Kidney glomerular epithelial cell (primary cell): ENCODE results near the gene SYMPK.

Experiments
- DNase-seq: peaks from one replicate; lab custom pipeline; 2025; lab: John Stamatoyannopoulos, UW

SYMPK gene

DNA sequence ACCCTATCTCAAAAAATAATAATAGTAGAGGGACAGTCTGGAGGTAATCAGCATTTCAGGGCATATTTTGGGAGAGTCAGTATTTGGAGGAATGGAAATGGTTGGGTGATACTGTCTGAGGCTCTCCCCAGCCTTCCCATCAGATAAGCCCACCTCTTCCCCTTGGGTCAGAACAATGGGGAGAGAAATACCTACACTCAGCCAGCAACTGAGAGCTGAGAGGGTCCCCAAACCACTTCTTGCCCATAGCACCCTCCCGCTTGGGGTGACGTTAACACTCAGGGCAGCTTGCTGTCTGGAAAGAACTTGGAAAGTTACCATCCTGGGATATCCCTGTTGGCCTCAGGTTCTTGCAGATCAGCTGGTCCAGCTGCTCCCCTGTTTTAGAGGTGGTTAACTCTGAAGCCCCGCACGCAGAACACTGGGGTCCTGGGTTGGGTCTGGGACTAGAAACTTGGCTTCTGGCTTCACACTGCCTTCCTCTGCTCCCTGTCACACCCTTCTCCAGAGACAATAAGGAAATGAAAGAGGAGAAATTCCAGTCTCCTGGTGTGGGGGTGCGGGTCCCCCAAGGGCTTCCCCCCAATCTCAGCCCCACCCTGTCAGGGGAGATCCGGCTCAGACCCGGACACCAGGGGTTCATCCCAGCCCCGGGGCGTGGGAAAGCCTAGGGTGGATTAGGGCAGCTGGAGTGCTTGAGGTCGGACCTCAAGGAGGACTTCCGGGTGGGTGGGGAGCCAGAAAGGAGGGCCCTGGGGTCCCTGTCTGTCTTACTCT, 3.6 kb upstream of the SYMPK start:
- DNase-seq, result no peak

DNA sequence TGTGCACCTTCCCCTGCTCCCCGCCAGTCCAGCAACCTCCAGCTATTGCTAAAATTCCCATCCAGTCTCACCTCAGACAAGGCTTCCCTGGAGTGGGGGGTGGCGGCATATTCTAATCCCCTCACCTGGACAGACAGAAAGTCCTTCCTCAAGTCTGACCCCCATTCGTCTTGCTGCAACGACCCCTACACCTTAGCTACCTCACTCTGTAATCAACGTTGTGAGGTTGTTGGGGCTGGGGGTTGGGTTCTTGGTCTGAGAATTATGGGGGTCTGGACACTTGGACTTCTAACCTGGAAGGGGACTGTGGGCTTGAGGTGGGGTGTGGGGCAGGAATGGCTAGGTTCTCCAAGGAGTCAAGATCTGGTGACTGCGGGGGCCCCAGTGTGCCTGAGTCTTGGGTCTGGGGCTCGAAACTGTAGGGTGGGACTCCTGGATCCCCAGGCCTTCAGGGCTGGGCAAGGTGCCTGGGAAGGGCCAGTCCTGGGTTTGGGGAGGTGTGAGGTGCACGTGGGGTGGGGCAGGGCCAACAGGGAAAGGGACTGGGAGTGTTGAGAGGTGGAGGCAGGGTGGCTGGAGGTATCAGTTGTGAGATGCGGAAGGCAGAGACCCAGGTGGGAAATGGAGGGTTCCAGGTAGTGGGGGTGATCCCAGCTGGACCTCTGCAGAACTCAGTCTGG, 2.5 kb upstream of the SYMPK start:
- no peak for DNase-seq

DNA sequence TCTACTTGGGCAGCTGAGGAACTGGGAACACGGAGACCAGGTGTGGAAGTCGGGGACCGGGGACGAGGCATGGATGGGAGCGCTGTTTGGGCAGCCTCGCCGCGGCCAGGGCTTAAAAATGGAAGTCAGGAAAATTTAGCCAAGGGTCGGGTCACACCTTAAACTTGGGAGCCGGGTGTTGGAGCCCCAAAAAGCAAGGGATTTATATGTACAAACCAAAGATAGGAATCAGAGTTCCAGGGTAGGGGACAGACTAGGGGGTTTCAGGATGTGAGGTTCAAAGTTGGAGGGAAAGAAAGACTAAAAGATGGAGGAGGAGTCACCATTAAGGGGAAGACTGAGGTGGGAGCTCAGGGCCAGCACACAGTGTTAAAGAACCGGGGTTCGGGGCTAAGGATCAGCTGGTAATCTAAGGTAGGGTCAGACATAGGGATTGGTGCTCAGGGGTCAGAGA, 1.7 kb upstream of the SYMPK start:
- no peak for DNase-seq

DNA sequence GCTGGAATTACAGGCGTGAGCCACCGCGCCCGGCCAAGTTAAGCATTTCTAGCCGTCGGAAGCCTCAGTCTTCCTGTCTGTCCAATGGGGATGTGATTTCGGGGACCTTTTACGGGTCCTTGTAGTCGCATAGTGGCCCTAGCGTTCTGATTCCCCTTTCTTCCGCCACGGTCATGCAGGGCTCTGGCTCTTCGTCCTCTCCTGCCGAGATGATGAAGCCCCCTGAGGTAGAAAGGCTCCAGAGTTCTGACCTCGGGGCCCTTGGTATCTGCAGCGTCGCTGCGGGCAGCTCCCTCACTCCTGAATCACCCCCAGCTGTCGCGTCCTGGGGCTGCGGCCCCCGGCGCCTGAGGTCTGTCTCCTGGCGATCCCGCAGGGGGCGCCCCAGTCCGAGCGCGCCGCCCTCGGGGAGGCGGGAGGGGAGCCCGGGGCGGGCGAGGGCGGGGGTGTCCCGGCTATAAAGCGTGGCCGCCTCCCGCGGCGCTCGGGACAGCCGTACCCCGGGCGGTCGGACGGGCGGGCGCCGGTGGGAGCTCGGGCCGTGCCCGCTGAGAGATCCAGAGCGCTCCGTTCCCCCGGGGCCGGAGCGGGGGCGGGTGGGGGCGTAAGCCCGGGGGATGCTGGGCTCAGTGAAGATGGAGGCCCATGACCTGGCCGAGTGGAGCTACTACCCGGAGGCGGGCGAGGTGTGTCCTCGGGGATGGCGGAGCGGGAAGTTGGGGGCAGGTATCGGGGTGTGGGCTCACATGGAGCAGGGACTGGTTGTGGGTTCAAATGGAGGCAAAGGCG, 1.1 kb upstream of the SYMPK start, which contains the start of gene FOXA3:
FOXA3 (plus strand) TSS at position 487 of the 789 bp plus-strand sequence; CDS start at position 618, 131 bp downstream.
- peak; percentile 30 for DNase-seq

DNA sequence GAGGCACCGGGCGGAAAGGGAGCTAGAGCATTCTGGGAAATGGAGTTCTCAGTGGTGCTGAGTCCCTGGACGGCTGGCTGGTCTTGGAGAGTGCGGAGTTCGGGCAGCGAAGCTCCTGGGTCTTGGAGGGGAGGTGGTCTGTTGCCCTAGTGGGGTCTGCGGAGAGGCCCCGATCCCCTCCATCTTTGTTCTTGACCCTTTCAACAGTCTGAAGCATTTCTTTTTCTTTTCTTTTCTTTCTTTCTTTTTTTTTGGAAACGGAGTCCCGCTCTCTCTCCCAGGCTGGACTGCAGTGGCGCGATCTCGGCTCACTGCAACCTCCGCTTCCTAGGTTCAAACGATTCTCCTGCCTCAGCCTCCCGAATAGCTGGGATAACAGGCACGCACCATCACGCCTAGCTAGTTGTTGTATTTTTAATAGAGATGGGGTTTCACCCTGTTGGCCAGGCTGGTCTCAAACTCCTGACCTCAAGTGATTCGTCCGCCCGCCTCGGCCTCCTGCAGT, 440 bp upstream of the SYMPK start:
- DNase-seq, result no peak

DNA sequence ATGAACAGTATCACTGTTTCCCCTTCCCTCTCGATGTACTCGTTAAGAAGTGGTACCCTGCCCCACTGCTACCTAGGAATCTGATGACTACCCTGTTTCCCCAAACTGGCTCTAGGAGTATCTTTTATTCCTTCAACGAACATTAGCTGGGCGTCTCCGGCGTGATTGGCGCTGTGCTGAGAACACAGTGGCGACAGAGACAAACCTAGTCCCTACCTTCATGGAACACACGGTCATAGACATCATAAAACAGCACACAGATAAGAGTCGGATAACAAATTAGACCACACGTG, 730 bp downstream of the SYMPK start:
- no peak for DNase-seq

DNA sequence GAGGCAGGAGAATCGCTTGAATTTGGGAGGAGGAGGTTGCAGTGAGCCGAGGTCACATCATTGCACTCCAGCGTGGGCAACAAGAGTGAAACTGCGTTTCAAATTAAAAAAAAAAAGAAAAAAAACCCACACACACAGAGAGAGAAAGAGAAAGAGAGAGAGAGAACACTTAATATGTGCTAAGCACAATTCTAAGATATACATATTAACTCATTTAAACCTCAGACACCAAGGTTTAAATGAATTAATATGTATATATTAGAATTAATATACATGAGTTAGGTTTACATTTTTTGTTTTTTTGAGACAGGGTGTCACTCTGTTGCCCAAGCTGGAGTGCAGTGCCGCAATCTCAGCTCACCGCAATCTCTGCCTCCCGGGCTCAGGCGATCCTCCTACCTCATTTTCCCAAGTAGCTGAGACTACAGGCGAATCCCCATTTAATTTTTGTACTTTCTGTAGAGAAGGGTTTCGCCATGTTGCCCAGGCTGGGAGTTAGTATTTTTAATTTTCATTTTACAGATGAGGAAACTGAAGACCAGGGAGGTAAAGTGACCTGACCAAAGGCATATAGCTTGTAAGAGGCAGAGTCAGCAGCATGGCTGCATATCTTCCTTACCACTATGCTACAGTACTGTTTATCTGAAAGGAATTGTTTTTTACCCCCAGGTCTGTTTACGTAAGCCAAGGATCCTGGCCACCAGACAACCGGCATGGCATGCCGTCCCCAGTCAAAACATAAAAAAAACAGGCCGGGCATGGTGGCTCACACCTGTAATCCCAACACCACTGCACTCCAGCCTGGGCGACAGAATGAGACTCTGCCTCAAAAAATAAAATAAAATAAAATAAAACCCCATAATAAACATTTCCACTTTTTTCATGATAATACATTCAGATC, 2.3 kb downstream of the SYMPK start:
- DNase-seq, result no peak

DNA sequence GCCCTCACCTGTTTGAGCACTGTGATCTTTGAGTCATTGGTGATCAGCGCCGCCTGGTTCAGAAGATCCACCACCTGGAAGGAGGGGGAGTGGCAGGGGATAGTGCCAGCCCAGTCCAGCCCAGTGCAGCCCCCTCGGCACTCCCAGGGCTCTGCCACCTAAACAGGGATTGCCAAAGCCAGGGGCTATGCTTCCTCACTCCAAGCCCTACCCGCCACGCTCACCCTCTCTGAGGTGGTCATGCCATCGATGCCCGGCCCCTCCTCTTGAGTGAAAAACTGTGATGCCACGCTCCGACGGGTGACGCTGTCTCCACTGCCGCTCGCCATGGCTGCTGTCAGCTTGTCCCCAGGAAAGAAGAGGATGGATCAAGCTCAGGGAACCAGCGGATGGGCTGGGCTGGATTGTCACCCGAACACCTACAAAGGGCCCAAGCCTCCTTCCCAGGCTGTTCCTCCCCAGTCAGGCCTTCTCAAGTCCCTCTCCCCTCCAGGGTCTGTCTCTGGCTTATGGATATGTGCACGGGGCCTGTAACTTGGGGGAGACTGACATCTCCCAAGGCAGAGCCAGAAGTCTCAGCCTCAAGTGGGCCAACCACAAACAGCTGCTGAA, 8.7 kb downstream of the SYMPK start:
- no peak for DNase-seq

DNA sequence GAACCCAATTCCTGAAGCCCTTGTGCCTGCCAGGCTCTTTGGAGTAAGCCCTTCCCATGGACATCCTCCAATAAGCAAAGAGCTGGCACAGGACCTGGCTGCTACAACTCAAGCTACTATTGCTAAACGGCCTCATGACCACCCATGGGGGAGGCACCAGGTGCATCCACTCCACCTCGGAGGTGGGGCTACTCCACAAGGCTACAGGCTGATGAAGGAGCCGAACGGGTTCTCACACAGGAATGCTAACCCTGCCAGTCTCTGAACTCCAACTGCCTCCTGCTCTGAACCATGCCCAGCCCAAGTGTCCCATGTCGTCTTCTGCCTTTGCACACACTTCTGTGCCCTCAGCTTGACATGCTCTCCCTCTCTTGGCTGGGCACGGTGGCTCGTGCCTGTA, 10.0 kb downstream of the SYMPK start:
- no peak for DNase-seq

DNA sequence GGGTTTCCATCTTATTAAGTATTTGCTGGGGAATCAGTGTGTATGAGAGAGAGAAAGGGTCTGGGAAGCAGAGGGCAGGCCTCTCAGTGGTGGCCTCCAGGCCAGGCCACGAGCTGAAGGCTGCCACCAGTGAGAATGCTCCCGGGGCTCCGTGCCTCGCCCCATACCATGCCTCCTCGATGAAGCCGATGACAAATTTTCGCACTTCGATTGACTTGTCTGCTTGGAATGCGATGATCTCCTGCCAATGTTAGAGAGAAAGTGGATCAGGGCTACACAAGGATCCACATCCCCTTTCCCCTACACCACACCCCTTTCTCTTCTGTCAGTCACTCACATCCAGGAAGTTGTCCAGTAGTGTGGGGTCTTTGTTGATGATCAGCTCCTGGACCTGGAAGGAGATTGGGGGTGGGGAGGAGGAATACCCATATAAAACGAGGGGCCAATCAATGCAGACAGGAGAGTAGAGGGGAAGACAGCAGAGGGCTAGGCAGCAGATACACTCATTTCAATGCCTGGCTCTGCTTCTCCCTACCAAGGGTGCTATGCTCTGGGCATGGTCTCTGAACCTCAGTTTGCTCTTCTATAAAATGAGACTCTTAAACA, 10.7 kb downstream of the SYMPK start:
- no peak for DNase-seq

DNA sequence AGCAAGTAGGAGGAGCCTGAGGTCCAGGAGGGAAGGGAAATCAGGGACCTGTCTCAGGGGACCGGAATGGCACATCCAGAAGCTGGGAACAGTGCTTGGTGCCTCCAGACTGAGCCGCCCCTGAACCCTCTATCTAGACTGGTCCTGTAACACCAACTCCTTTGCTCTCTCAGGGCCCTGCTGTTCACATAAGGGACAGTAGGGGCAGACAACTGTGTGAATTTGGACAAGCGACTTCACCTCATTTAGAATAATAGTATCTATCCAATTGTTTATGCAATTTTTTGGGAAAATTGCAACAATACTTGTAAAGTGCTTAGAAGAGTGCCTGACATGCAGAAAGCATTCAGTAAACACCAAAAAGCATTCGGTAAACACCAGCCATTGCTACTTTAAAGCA, 14.0 kb downstream of the SYMPK start:
- DNase-seq, result no peak

DNA sequence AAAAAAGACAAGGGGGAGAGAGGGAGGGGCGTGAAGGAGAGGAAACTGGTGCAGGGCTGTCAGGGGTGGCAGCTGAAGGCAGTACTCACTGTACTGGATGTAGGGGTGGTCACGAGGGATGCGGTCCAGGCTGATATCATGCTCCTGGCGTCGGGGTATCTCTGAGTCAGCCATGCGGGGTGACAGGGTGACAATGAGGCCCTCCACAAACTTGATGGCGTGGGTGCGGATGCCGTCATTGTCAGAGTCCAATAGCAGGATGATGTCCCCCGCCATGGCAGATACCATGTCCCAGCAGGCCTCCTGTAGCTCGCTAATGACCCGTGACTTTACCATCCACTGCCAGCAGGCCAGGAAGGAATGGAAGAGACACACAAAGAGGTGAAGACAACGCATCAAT, 15.3 kb downstream of the SYMPK start:
- no peak for DNase-seq

DNA sequence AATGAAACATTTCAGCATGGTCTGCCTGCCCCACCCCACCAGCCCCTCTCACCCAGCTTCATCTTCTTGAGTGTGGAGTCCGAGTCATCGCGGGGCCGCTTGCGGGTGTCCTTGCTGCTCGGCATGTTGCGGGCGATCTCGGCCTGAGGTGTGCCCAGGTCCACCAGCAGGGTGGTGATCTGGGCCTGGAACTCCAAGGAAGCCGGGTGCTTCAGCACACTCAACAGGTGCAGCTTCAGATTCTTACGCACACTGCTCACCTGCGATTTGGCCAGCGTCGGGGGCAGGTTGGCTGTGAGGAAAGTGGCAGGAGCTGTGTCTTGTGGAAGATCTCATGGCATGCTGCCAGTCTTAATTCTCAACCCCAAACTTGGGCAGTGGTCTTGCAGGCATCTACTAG, 20.7 kb downstream of the SYMPK start:
- no peak for DNase-seq

DNA sequence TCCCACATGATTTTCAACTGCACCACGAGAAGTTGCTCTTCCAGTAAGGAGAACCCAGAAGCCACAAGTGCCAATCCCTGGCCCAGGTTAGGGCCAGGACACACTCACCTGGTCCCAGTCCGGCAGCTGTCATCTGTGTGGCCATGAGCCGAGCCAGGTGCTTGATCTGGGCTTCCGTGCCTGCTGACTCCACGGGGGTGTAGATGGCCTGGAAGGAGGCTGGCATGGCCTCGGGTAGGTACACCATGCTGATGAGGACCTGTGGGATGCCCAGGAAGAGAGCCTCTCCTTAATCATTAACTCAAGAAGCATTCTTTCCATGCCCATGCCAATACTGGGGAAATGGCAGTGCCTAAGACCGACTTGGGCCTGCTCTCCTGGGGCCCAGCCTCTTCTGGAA, 28.0 kb downstream of the SYMPK start:
- DNase-seq, result no peak

DNA sequence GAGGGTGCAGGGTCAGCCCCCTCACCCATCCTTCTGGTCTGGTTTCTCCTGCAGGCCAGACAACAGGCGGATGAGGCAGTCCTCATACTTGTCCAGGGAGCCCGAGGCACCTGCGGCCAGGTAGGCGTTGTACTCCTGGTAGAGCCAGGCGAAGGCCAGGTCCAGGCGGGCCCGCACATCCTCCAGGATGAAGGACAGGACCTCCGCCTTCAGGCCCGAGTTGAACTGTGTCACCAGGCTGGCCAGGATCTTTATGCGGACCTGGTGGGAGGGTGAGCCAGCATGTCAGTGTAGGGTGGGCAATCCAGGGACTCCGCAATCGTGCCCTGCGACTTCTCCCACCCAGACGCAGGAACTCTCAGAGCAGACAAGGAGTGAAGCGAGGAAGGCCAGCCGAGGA, 34.0 kb downstream of the SYMPK start:
- DNase-seq, result no peak

DNA sequence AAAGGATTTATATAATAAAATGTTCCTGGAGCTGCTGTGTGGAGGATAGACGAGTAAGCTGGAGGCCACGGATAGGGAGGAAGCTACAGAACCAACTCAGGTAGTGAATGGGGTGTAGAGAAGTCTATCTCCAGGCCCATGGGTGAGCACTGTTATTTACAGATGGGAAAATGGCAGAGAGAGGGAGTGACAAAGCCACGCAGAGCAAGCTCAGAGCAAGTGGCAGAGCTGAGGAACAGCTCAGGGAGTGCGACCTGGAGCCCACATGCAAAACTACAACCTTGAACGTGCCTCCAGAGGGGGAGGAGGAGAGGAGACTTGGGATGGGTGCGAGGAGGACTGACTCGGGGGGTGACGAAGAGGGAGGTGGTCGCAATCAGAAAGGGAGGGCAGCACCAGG, 34.4 kb downstream of the SYMPK start:
- DNase-seq, result no peak

DNA sequence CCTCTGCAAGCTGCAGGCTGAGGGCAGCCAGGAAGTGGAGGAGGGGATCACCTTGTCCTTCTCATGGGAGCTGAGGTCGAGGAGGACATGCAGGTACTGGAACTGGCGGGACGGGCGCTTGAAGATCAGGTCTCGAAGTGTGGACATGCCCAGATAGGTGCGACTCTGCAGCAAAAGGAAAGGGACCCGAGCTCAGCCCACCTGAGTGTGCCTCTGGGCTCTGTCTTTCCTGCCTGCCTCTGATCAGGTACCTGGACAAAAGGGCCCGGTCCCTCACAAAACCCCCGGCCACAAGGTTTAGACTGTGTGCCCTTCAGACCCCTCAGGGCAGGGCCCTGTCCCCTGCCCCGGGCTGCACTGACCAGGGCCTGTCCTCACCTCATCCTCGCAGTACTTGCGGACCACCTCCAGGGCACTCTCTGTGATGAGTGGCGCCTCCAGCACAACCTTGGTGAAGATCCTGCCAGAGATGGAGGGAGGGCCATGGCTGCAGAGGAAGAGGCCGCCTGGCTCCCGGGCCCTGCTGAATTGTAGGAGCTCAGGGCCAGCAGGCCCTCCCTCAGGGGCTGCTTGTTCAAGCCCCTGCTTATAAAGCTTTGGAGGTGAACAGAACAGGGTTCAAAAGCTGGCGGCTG, 35.4 kb downstream of the SYMPK start:
- no peak for DNase-seq

DNA sequence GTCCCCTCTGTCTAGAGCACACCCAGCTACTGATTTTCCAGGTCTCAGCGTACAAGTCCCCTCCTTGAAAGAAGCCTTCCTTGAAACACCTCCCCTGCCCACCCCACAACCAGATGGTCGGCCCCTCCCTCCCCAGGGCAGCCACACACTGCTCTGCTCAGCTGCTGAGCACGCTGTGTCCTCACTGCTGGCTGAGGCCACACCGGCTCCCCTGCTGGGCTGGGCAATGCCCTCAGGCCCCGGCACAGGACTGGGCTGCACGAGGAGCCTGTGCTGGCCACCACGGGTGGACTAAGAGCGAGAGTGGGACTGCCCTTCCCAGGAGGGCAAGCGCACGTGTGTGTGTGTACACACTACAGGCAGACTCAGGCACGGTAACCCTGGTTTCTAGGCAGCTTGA, 36.0 kb downstream of the SYMPK start:
- no peak for DNase-seq

DNA sequence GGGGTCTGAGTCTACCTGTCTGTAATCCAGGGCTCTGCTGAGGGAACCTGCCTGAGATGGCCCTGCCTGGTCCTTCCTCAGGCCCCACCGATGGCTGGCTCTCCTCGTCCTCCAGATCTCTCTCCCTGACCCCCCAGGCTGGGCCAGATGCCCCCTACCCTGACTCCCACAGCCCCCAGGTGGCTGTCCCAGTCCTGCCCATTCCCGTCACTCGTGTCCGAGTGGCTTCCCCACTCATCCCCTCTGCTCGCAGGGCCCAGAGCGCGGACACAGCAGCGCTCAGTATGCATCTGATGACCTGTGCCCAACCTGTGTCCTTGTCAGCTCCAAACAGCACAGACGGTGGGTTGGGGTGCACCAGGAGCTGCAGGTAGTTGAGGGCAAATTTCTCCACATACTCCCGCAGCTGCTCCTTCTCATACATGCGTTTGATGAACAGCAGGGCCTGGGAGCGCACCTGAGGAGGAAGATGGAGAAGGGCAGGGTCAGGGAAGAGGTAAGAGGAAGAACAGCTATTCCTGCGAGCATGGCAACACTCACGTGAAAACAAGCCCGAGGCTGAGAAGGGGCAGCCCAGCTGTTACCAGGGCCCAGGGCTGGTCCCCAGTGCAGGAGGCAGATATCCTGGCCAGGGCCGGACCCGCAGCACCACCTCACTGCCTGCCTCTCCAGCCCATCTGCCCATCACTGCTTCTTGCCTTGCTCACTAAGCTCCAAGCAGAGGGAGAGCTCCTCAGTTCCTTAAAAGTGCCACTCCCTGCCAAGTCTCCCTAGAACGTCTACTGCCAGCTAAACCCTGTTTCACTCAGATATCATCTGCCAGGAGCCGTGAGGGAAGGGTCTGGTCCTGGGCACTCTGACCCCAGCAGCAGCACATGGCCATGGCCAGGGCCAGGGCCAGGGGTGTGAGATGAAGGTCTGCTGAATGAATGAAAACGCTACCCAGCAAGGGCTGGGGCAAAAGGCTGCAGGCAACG, 36.7 kb downstream of the SYMPK start:
- no peak for DNase-seq
